Mononuclear cell (primary cell): ENCODE measurements around the gene TTC9. TPM values are rescaled to one million over a fixed set of nuclear protein-coding genes. Genes with fewer than 3 reads are reported as not detected.
"Not testable (repeated sequence)": the region's sequence is repeated elsewhere in the genome, so short reads cannot be mapped to it uniquely, and the experiment has no call there.

ENCODE experiments used
- H3K27me3 ChIP-seq: 2 replicates; pipeline ENCODE4 v1.6.0; 2011; ENCODE audit warnings: low read length, control low read depth; ENCODE audit not compliant: insufficient read depth
- H3K4me1 ChIP-seq: 2 replicates; pipeline ENCODE4 v1.5.1; 2011; ENCODE audit warnings: mild to moderate bottlenecking, low read length, control low read depth; ENCODE audit not compliant: insufficient read depth
- H3K4me3 ChIP-seq: 2 replicates; pipeline ENCODE4 v1.5.1; 2011; ENCODE audit warnings: mild to moderate bottlenecking, low read length, moderate library complexity
- H3K9me3 ChIP-seq: 2 replicates; pipeline ENCODE4 v1.5.1; 2011; ENCODE audit warnings: low read depth, mild to moderate bottlenecking, control low read depth, low read length
- total RNA-seq: library from RNA; depleted of rRNA; stranded (reverse); fragments of >200 nt; gene quantifications from one replicate; pipeline ENCODE4 v1.2.3, GENCODE V29; 2012

The TTC9 gene
- total RNA-seq, 1 donor = 6.6 TPM

GRCh38 chr14:70685474-70686197, 43.9 kb downstream of the TTC9 start:
- no peaks in the 10 kb centered on the region for H3K27me3 ChIP-seq
- no peak overlapping the region for H3K4me3 ChIP-seq
- no peaks in the 10 kb centered on the region for H3K9me3 ChIP-seq
- no peaks in the 10 kb centered on the region for H3K4me1 ChIP-seq

GRCh38 chr14:70692210-70692609, 50.5 kb downstream of the TTC9 start:
- Histone ChIP-seq H3K9me3 (no peaks in the 10 kb centered on the region), H3K4me3 (no peak overlapping the region), H3K4me1 (peaks cover 15% of the 10 kb centered on the region), H3K27me3 (no peaks in the 10 kb centered on the region)

- Histone ChIP-seq H3K9me3 (no peaks in the 10 kb centered on the region), H3K27me3 (no peaks in the 10 kb centered on the region), H3K4me1 (peaks cover 45% of the 10 kb centered on the region), H3K4me3 (no peak overlapping the region)
Measured at GRCh38 chr14:70696026-70696425, 54.3 kb downstream of the TTC9 start.

- Histone ChIP-seq H3K4me3 (no peak overlapping the region), H3K4me1 (peaks cover 47% of the 10 kb centered on the region), H3K27me3 (no peaks in the 10 kb centered on the region), H3K9me3 (no peaks in the 10 kb centered on the region)
Measured at GRCh38 chr14:70697701-70698100, 56.0 kb downstream of the TTC9 start.

GRCh38 chr14:70698288-70698687, 56.6 kb downstream of the TTC9 start:
- no peak overlapping the region for H3K4me3 ChIP-seq
- no peaks in the 10 kb centered on the region for H3K9me3 ChIP-seq
- peaks cover 48% of the 10 kb centered on the region for H3K4me1 ChIP-seq
- H3K27me3 ChIP-seq = no peaks in the 10 kb centered on the region

GRCh38 chr14:70699646-70700045, 57.9 kb downstream of the TTC9 start:
- H3K9me3 ChIP-seq = no peaks in the 10 kb centered on the region
- H3K27me3 ChIP-seq = no peaks in the 10 kb centered on the region
- no peak overlapping the region for H3K4me3 ChIP-seq
- peaks cover 48% of the 10 kb centered on the region for H3K4me1 ChIP-seq

- H3K4me1 ChIP-seq = peaks cover 48% of the 10 kb centered on the region
Measured at GRCh38 chr14:70700955-70701585, 59.4 kb downstream of the TTC9 start.

GRCh38 chr14:70701610-70702009, 59.9 kb downstream of the TTC9 start:
- H3K9me3 ChIP-seq = no peaks in the 10 kb centered on the region
- no peaks in the 10 kb centered on the region for H3K27me3 ChIP-seq
- peaks cover 48% of the 10 kb centered on the region for H3K4me1 ChIP-seq
- no peak overlapping the region for H3K4me3 ChIP-seq

More at GRCh38 chr14:70700955-70701585, 59.4 kb downstream of the TTC9 start:
- Histone ChIP-seq H3K9me3 (no peaks in the 10 kb centered on the region), H3K27me3 (no peaks in the 10 kb centered on the region), H3K4me3 (no peak overlapping the region)

- Histone ChIP-seq H3K27me3 (no peaks in the 10 kb centered on the region), H3K4me1 (peaks cover 45% of the 10 kb centered on the region), H3K9me3 (no peaks in the 10 kb centered on the region), H3K4me3 (no peak overlapping the region)
Measured at GRCh38 chr14:70702161-70702560, 60.4 kb downstream of the TTC9 start.

GRCh38 chr14:70703621-70704168, 62.0 kb downstream of the TTC9 start:
- not testable (repeated sequence) for H3K9me3 ChIP-seq, H3K27me3 ChIP-seq, H3K4me3 ChIP-seq
- H3K4me1 ChIP-seq = peaks cover 29% of the 10 kb centered on the region

GRCh38 chr14:70704960-70705359, 63.2 kb downstream of the TTC9 start:
- H3K27me3 ChIP-seq = no peaks in the 10 kb centered on the region
- H3K9me3 ChIP-seq = no peaks in the 10 kb centered on the region
- peaks cover 22% of the 10 kb centered on the region for H3K4me1 ChIP-seq
- H3K4me3 ChIP-seq = no peak overlapping the region

GRCh38 chr14:70706177-70706576, 64.5 kb downstream of the TTC9 start:
- Histone ChIP-seq H3K27me3 (no peaks in the 10 kb centered on the region), H3K9me3 (no peaks in the 10 kb centered on the region), H3K4me1 (peaks cover 15% of the 10 kb centered on the region), H3K4me3 (no peak overlapping the region)

GRCh38 chr14:70707138-70708038, 65.7 kb downstream of the TTC9 start:
- Histone ChIP-seq H3K27me3 (no peaks in the 10 kb centered on the region), H3K4me3 (no peak overlapping the region), H3K9me3 (no peaks in the 10 kb centered on the region), H3K4me1 (peaks cover 3% of the 10 kb centered on the region)

GRCh38 chr14:70708717-70709570, 67.2 kb downstream of the TTC9 start:
- Histone ChIP-seq H3K4me3 (no peak overlapping the region), H3K4me1 (no peaks in the 10 kb centered on the region), H3K9me3 (no peaks in the 10 kb centered on the region), H3K27me3 (no peaks in the 10 kb centered on the region)
